ENCODE data around the gene HDLBP.

HDLBP gene

DNA sequence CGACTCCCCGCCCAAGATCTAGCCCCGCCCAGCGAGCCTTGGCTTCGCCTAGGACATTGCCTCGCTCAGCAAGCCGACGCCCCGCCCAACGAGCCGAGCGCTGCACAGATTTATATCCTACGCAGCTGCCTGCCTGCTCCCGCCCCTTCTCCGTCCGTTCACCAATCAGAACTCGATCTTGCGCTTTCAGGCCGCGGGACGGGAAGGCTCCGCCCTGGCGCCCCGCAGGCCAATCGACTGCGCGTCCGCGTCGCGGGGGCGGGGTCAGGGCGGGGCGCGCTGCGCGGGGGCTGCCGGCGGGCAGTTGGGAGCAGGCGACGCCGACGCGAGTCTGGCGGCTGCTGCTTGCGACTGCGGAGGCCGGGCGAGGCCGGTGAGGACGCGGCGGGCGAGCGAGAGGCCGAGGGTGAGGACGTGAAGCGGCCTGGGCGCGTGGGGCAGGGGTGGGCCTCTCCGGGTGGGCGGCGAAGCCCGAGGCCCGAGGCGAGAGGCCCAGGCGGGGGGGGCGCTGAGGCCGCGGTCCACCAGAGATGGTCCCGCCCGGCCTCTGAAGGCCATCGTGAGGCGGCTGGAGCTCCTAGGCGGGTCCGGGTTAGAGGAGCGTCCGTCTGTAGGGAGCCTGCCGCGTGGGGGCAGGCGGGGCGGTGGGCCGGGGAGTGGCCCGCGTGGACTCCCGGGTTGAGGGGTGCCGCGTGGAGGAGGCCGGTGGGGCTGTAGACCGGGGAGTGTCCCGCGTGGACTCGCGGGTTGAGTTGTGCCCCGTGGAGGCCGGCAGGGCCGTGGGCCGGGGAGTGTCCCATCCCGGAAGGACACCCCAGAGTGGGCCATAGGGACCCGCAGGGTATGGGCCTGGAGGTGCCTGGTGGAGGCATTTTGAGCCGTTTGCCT is 40.8 kb upstream of the HDLBP start, which contains the start of gene FARP2:
Gene FARP2, plus strand, starts transcription at position 303 of the 888 bp plus-strand sequence. CDS start 16,823 bp downstream, outside the sequence.
- TF ChIP-seq, protein P1, sequence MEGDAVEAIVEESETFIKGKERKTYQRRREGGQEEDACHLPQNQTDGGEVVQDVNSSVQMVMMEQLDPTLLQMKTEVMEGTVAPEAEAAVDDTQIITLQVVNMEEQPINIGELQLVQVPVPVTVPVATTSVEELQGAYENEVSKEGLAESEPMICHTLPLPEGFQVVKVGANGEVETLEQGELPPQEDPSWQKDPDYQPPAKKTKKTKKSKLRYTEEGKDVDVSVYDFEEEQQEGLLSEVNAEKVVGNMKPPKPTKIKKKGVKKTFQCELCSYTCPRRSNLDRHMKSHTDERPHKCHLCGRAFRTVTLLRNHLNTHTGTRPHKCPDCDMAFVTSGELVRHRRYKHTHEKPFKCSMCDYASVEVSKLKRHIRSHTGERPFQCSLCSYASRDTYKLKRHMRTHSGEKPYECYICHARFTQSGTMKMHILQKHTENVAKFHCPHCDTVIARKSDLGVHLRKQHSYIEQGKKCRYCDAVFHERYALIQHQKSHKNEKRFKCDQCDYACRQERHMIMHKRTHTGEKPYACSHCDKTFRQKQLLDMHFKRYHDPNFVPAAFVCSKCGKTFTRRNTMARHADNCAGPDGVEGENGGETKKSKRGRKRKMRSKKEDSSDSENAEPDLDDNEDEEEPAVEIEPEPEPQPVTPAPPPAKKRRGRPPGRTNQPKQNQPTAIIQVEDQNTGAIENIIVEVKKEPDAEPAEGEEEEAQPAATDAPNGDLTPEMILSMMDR (IDR thresholded peaks at IDR 0.05), result no peak
- peak; percentile 99 for DNase-seq (ENCODE audit: low spot score)
- Histone ChIP-seq H3K4me3 (peak within 1 kb of the TSS; percentile 90), H3K27ac (peak within 1 kb of the TSS; percentile 86 to 96)

DNA sequence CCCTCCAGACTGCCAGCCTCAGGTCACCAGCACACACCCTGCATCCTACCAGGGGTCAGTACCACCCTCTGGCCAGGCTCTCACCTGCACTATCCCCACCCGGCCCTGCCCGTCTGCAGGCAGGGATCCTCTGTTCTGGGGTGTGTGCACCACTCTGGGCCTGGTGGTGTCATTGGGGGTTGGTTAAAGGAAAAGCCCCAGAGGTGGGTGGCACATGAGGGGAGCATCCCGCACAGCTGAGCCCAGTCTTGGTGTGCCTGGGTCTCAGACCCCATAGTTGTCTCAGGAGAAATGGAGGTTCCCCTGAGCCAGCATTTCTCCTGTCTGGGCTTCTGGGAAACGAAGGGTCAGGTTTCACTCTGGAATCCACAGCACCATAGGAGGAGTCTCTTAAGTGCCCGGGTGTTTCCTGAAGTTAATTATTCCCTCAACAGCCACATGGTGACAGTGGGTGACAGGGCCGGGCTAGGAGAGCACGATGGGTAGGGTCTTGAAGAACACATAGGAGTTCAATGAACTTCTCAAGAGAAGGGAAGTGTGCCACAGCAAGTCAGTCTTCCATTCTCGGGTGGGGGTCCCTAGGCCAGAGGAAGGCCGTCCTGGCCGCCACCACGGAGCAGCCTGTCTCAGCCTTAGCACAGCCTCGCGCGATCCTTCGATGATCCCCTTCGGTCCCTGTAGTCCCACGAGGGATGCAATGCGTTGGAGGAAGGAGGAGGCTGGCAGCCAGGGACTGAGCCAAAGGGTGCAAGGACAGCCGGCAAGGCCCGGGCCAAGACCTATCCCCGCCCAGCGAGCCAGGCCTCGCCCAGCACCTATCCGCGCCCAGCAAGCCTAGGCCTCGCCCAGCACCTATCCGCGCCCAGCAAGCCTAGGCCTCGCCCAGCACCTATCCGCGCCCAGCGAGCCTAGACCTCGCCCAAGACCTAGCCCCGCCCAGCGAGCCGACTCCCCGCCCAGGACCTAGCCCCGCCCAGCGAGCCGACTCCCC is 39.5 kb upstream of the HDLBP start:
- H3K27ac ChIP-seq, result peak overlapping the region in 1 of 2 donors; percentile 88
- H3K4me3 ChIP-seq, result peak overlapping the region; percentile 63
- DNase-seq (ENCODE audit: low spot score), result peak; percentile 91
- TF ChIP-seq, protein P1 (IDR thresholded peaks at IDR 0.05), result no peak

DNA sequence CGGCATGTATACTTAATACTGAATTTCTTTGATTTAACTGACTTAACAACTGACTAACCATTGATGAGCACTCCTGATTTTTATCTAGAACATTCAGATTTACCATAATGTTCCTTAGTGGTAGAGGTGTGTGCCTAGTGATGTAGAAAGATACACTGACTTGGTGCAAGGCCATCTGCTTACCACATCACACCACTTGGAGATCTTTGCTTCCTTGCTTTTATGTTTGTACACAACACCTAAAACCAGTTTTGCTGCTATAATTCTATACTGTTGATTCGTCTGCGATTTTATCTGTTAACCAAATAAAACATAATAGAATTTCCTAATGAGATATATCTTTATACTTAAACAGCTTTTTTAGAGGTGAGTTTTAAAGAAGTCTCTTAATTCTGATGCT is 36.8 kb upstream of the HDLBP start:
- Histone ChIP-seq H3K4me3 (no peak overlapping the region), H3K27ac (no peak overlapping the region)
- TF ChIP-seq, protein P1 (IDR thresholded peaks at IDR 0.05), result no peak
- DNase-seq (ENCODE audit: low spot score), result no peak

DNA sequence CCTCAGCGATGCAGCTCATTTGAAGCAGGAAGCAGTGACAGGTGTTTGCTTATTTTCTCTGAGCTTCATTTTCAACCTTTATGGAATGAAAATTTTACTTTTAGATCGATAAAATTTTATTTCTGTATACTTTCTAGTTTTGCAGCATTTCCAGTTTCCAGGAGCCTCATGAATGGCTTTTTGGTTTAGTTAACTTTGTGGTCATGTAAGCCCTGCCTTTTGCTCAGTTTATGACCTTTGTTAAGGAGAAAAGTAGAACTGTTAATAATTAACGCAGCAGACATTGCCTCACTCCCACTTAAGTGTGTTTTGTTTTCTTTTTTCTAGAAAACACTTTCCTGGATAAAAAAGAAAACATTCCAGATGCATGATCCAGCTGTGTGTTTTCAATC is 36.2 kb upstream of the HDLBP start:
- Histone ChIP-seq H3K4me3 (no peak overlapping the region), H3K27ac (no peak overlapping the region)
- no peak for DNase-seq (ENCODE audit: low spot score)
- TF ChIP-seq, protein P1 (IDR thresholded peaks at IDR 0.05), result no peak

DNA sequence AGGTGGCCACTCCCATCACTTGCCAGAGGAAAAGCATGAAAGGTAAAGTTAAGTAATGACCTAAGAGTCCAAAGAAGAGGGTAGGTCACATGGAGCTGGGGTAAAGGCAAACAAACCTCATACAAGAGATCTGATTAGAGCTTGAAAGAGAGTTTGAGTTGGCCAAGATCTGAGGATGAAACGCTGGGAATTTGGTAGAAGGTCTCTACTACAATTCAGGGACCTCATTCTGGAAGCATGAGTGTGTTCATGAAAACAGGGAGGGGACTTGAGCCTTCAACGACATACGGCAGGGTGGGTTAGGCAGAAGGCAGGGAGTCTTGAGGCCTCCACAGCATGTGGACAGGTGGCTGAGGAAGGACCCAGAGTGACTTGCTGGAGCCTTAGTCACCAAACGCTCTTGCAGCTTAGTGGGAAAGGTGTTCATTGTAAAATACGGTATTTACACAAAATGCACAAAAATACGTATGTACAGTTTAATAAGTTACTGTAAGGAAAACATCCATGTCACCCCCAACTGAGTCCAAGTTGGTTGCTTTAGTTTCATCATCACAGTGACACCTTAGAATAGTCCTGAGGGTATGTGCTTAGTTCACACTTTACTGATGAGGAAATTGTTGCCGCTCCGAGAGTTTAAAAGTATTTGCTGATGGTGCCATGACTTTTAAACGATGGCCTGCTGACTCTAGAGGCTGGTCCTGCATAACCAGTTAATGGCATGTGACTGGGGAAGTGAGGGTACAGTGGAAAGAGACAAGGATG is 35.6 kb upstream of the HDLBP start:
- TF ChIP-seq, protein P1 (IDR thresholded peaks at IDR 0.05), result no peak
- no peak for DNase-seq (ENCODE audit: low spot score)
- Histone ChIP-seq H3K27ac (no peak overlapping the region), H3K4me3 (no peak overlapping the region)

DNA sequence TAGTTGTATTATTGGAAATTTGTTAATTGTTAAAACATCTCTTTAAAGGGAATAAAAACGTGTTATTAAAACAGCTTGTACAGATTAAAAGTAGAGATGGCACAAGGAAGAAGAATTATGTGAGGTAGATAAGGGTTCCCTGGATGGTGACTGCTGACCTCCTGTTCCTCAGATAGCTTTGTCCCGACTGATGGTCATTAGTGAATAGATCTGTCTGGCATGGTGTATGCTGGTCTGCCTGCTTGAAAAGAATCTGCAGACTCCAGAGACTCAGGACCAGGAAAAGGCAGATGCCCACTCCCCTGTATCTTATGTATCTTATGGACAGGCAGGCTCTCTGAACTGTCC is 35.0 kb upstream of the HDLBP start:
- H3K4me3 ChIP-seq, result no peak overlapping the region
- no peak for DNase-seq (ENCODE audit: low spot score)
- TF ChIP-seq, protein P1 (IDR thresholded peaks at IDR 0.05), result no peak
- no peak overlapping the region for H3K27ac ChIP-seq

Measured in coronary artery (tissue), 2 donors.